ENCODE results near the gene ETS1.

ETS1 gene

GRCh38 chr11:128492461-128492860 is 94.9 kb downstream of the ETS1 start:
- Histone ChIP-seq H3K79me2 (ENCODE audit: low read length) (peaks cover 60% of the 10 kb centered on the region), H3K27ac (ENCODE audit: low read length) (no peak overlapping the region), H4K20me1 (ENCODE audit: insufficient read depth, low read length) (no peaks in the 10 kb centered on the region), H3K27me3 (replicated peaks; ENCODE audit: insufficient read depth, low read length) (no peaks in the 10 kb centered on the region), H3K9me3 (replicated peaks; ENCODE audit: insufficient read depth, low read length) (no peaks in the 10 kb centered on the region), H2AFZ (ENCODE audit: low read length) (no peak overlapping the region), H3K36me3 (replicated peaks; ENCODE audit: insufficient read depth, low read length) (peaks cover 7% of the 10 kb centered on the region; the same call in 1 of the 2 replicates), H3K9me2 (replicated peaks; ENCODE audit: insufficient read depth, low read length) (no peaks in the 10 kb centered on the region), H3K4me2 (ENCODE audit: low read depth, low read length) (no peak overlapping the region), H3K9ac (ENCODE audit: low read length) (no peak overlapping the region), H3K4me3 (ENCODE audit: low read length) (no peak overlapping the region), H3K4me1 (ENCODE audit: low read length) (peaks cover 37% of the 10 kb centered on the region), H3F3A (ENCODE audit: insufficient read depth, low read length) (no peaks in the 10 kb centered on the region)
- no peak for TF ChIP-seq EZH2phosphoT487 (IDR thresholded peaks at IDR 0.05; ENCODE audit: low read length)
- no peak for TF ChIP-seq CTCF (IDR thresholded peaks at IDR 0.05; ENCODE audit: low read length)
- no peak for TF ChIP-seq EZH2 (optimal IDR thresholded peaks at IDR 0.05; ENCODE audit: low read depth, low read length)
- no peak for DNase-seq

- no peaks in the 10 kb centered on the region for H4K20me1 ChIP-seq (ENCODE audit: insufficient read depth, low read length)
- H3K79me2 ChIP-seq (ENCODE audit: low read length), result peaks cover 49% of the 10 kb centered on the region
- H3K27me3 ChIP-seq (replicated peaks; ENCODE audit: insufficient read depth, low read length), result no peaks in the 10 kb centered on the region
- no peak overlapping the region for H3K4me3 ChIP-seq (ENCODE audit: low read length)
- no peaks in the 10 kb centered on the region for H3K9me3 ChIP-seq (replicated peaks; ENCODE audit: insufficient read depth, low read length)
- H3K9me2 ChIP-seq (replicated peaks; ENCODE audit: insufficient read depth, low read length), result no peaks in the 10 kb centered on the region
- peaks cover 29% of the 10 kb centered on the region for H3K4me1 ChIP-seq (ENCODE audit: low read length)
- no peak overlapping the region for H3K4me2 ChIP-seq (ENCODE audit: low read depth, low read length)
- H3F3A ChIP-seq (ENCODE audit: insufficient read depth, low read length), result no peaks in the 10 kb centered on the region
- no peak for DNase-seq
- H3K36me3 ChIP-seq (replicated peaks; ENCODE audit: insufficient read depth, low read length), result peaks cover 11% of the 10 kb centered on the region; the same call in 1 of the 2 replicates
- H3K27ac ChIP-seq (ENCODE audit: low read length), result no peak overlapping the region
- no peak overlapping the region for H3K9ac ChIP-seq (ENCODE audit: low read length)
- no peak overlapping the region for H2AFZ ChIP-seq (ENCODE audit: low read length)
- TF ChIP-seq EZH2phosphoT487 (IDR thresholded peaks at IDR 0.05; ENCODE audit: low read length) (no peak), EZH2 (optimal IDR thresholded peaks at IDR 0.05; ENCODE audit: low read depth, low read length) (no peak), CTCF (IDR thresholded peaks at IDR 0.05; ENCODE audit: low read length) (no peak)
Measured at GRCh38 chr11:128491195-128491936, 96.0 kb downstream of the ETS1 start.

GRCh38 chr11:128490092-128490491 is 97.3 kb downstream of the ETS1 start:
- H2AFZ ChIP-seq (ENCODE audit: low read length), result no peak overlapping the region
- H3K27me3 ChIP-seq (replicated peaks; ENCODE audit: insufficient read depth, low read length), result no peaks in the 10 kb centered on the region
- H3K9me2 ChIP-seq (replicated peaks; ENCODE audit: insufficient read depth, low read length), result no peaks in the 10 kb centered on the region
- no peak overlapping the region for H3K9ac ChIP-seq (ENCODE audit: low read length)
- peaks cover 15% of the 10 kb centered on the region; the same call in 1 of the 2 replicates for H3K36me3 ChIP-seq (replicated peaks; ENCODE audit: insufficient read depth, low read length)
- no peaks in the 10 kb centered on the region for H3K9me3 ChIP-seq (replicated peaks; ENCODE audit: insufficient read depth, low read length)
- H3K4me3 ChIP-seq (ENCODE audit: low read length), result no peak overlapping the region
- H3K4me2 ChIP-seq (ENCODE audit: low read depth, low read length), result no peak overlapping the region
- H4K20me1 ChIP-seq (ENCODE audit: insufficient read depth, low read length), result no peaks in the 10 kb centered on the region
- TF ChIP-seq EZH2 (optimal IDR thresholded peaks at IDR 0.05; ENCODE audit: low read depth, low read length) (no peak), EZH2phosphoT487 (IDR thresholded peaks at IDR 0.05; ENCODE audit: low read length) (no peak), CTCF (IDR thresholded peaks at IDR 0.05; ENCODE audit: low read length) (no peak)
- no peak for DNase-seq
- H3K27ac ChIP-seq (ENCODE audit: low read length), result no peak overlapping the region
- H3K4me1 ChIP-seq (ENCODE audit: low read length), result peaks cover 29% of the 10 kb centered on the region
- peaks cover 39% of the 10 kb centered on the region for H3K79me2 ChIP-seq (ENCODE audit: low read length)
- H3F3A ChIP-seq (ENCODE audit: insufficient read depth, low read length), result no peaks in the 10 kb centered on the region

All from MM.1S (cell line).